Kidney (tissue), 14 donors: ENCODE data around the gene CCDC28A. TPM values are rescaled to one million over a fixed set of nuclear protein-coding genes. Genes with fewer than 3 reads are reported as not detected.

ENCODE experiments used
- DNase-seq, 5 donors: peaks; one replicate each; pipeline ENCODE4 v3.0.0-alpha.2; 2013 to 2020
- FAIRE-seq: peaks from 2 replicates; lab custom pipeline; 2012; peaks lifted over from hg19 to GRCh38; lab: Jason Lieb, UNC
- H3K27ac ChIP-seq, 2 donors: one replicate each; pipeline ENCODE4 v1.7.0; 2013; ENCODE audit warnings: low read depth in 2 of 2, low read length in 2 of 2, inconsistent platforms in 1 of 2
- H3K27me3 ChIP-seq: one replicate; pipeline ENCODE4 v1.7.1; 2013; ENCODE audit warnings: low read length, inconsistent platforms; ENCODE audit not compliant: control insufficient read depth, insufficient read depth
- H3K36me3 ChIP-seq, 3 donors: one replicate each; pipeline versions ENCODE4 v1.7.0 to v1.7.1; 2013; ENCODE audit warnings: low read length in 3 of 3, control low read depth in 1 of 3, inconsistent platforms in 1 of 3; ENCODE audit not compliant: insufficient read depth in 3 of 3, control insufficient read depth in 2 of 3
- H3K4me1 ChIP-seq, 3 donors: one replicate each; pipeline versions ENCODE4 v1.7.0 to v1.7.1; 2013; ENCODE audit warnings: low read length in 3 of 3, inconsistent platforms in 1 of 3, low read depth in 1 of 3; ENCODE audit not compliant: control insufficient read depth in 2 of 3, insufficient read depth in 2 of 3
- H3K4me3 ChIP-seq, 3 donors: one replicate each; pipeline versions ENCODE4 v1.7.0 to v1.8.1; 2013; ENCODE audit warnings: low read length in 3 of 3, control low read depth in 1 of 3, inconsistent platforms in 1 of 3
- H3K9ac ChIP-seq, 3 donors: one replicate each; pipeline versions ENCODE4 v1.7.0 to v1.7.1; 2013; ENCODE audit warnings: low read length in 3 of 3, control low read depth in 1 of 3, inconsistent platforms in 1 of 3
- H3K9me3 ChIP-seq, 3 donors: one replicate each; pipeline versions ENCODE4 v1.7.0 to v1.7.1; 2013; ENCODE audit warnings: low read length in 3 of 3, control low read depth in 1 of 3, inconsistent platforms in 1 of 3; ENCODE audit not compliant: control insufficient read depth in 2 of 3, insufficient read depth in 1 of 3
- CTCF ChIP-seq: IDR thresholded peaks from 3 replicates; pipeline ENCODE4 v1.5.1; 2012; ENCODE audit warnings: mild to moderate bottlenecking, moderate library complexity, borderline replicate concordance; ENCODE audit not compliant: insufficient read depth; ENCODE audit errors: extremely low read depth
- intact Hi-C: fragments of 100-400 bp; cut with DNase I; formaldehyde crosslinking; loops from one replicate; pipeline ENCODE4 v1.11.1; 2022
- polyA plus RNA-seq: library from polyadenylated mRNA; stranded (reverse); fragments of 350-450 nt; fragmentation: Illumina TruSeq; extraction: RNeasy Lipid Tissue Mini Kit (QIAGEN cat#74804); gene quantifications from one replicate; pipeline ENCODE4 v1.2.3, GENCODE V29; 2014; ENCODE audit warnings: low read depth, low replicate concordance; ENCODE audit not compliant: insufficient read depth
- total RNA-seq: library from RNA; stranded (reverse); fragmentation: NEBNext Ultra II Directional; extraction: Animal tissue kit (Norgen Biotek cat#: 25700); gene quantifications from one replicate; pipeline ENCODE4 v1.2.1, GENCODE V29; 2021
- donor health status: control.
- donor health status: control.
- donor health status: control.
- donor health status: control.
- donor health status: control.
- donor health status: DM: yes; HTN: yes; CAD: no.
- donor health status: Normal renal cell carcinoma (clear cell type).

The CCDC28A gene
- total and polyA plus RNA-seq, 2 donors from 2014 or later = 30.2 to 70.0 TPM

DNA sequence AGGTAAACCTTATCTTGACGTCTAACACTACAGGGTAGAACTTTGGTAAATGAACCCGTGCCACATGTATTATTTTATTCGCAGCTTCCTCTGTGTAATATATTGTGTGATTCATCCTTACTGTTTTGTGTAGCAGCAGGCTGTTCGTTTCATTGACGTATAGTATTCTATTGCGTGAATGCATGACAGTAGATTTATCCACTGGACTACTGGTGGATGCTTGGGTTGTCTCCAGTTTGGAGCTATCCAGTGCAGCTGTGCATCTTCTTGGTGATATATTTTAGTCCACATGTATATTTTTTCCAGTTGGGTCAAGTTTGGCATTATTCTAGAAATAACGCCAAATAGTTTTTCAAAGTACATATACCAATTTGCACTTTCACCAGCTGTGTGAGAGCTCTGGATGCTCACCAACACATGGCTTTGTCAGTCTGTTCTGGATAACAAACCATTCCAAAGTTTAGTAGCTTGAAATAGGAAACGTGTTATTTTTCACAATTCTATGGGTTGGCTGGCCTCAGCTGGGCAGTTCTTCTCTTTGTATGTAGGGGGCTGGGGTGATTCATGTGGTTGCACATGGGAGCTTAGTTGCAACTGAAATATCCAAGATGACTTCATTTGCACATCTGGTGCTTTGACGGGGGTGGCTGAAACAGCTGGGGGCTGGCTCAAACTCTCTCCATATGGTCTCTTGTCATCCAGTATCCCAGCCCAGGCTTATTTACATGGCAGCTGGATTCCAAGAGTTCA lies 31.6 kb downstream of the CCDC28A start:
- Histone ChIP-seq H3K9me3 (no peaks in the 10 kb centered on the region), H3K27ac (no peak overlapping the region), H3K4me1 (no peaks in the 10 kb centered on the region), H3K27me3 (no peaks in the 10 kb centered on the region), H3K9ac (no peak overlapping the region), H3K36me3 (no peaks in the 10 kb centered on the region), H3K4me3 (no peak overlapping the region)
- FAIRE-seq = no peak
- TF ChIP-seq CTCF = no peak
- no peak for DNase-seq
- intact Hi-C loops = no loop called here

DNA sequence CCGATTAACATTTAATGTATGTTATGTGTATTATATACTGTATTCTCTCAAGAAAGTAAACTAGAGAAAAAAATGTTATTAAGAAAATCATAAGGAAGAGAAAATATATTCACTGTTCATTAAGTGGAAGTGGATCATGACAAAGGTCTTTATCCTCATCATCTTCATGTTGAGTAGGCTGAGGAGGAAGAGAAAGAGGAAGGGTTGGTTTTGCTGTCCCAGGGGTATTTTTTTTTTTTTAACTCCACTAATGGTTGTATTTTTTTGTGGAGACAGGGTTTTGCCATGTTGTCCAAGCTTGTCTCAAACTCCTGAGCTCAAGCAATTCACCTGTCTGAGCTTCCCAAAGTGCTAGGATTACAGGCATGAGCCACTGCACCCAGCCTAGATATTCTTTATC lies 33.3 kb downstream of the CCDC28A start:
- no peaks in the 10 kb centered on the region for H3K9me3 ChIP-seq
- FAIRE-seq = no peak
- no peak for TF ChIP-seq CTCF

GRCh38 chr6:138809677-138810076 lies 36.1 kb downstream of the CCDC28A start:
- Histone ChIP-seq H3K4me1 (no peaks in the 10 kb centered on the region), H3K4me3 (no peak overlapping the region)
- intact Hi-C loops = loop anchor here (10.0 kb wide), 1 partner anchor 555 kb away; no protein-coding TSS in a partner anchor

More for the DNA sequence above, 33.3 kb downstream of the CCDC28A start:
- Histone ChIP-seq H3K9ac (no peak overlapping the region), H3K36me3 (no peaks in the 10 kb centered on the region), H3K4me1 (no peaks in the 10 kb centered on the region), H3K27ac (no peak overlapping the region), H3K4me3 (no peak overlapping the region), H3K27me3 (no peaks in the 10 kb centered on the region)
- DNase-seq = no peak
- intact Hi-C loops = no loop called here

More at GRCh38 chr6:138809677-138810076, 36.1 kb downstream of the CCDC28A start:
- no peak overlapping the region for H3K27ac ChIP-seq
- H3K36me3 ChIP-seq = no peaks in the 10 kb centered on the region
- no peak overlapping the region for H3K9ac ChIP-seq
- TF ChIP-seq CTCF = no peak
- no peaks in the 10 kb centered on the region for H3K27me3 ChIP-seq
- DNase-seq (no peak), FAIRE-seq (no peak)
- no peaks in the 10 kb centered on the region for H3K9me3 ChIP-seq
